GM12801 (cell line): ENCODE data around the gene MBP.

ENCODE experiments used
- TF ChIP-seq, protein P1 (sequence below): IDR thresholded peaks from one replicate; pipeline ENCODE4 v1.5.1; 2011; ENCODE audit warnings: control low read depth; ENCODE audit not compliant: insufficient read length; ENCODE audit errors: extremely low read depth

MBP gene

DNA sequence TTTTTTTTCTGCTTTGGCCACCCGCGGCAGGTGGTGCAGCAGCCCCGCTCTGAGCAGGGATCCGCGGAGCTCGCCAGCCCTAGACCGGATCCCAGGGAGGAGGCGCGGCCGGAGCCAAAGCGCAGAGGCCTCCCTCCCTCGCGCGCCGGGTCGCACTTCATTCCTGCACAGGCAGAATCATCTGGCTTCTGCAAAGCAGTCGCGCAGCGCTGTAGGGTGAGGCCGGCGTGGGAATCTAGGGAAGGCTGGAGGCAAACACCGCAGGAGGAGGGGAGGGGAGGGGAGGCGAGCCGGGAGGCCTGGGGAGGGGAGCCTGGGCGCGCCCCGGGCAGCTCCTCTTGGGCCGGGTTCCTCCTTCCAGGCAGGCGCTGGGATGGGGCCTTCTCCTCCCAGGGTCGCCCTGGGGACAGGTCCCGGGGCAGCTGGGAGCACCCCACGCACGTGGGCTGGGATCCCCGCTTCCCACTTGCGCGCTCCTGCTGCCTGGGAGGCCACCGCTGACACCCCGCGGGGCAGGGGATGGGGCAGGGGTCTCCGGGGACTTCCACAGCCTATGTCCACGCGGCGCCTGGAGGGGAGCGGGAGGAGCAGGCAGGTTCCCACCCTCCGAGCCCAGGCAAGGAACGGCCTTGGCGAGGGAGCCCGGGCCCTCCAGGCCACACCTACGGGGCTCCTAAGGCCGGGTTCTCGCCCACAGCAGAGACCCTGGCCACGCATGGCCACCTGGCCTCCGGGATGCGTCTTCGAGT lies 45.0 kb downstream of the MBP start:
- TF ChIP-seq, protein P1, sequence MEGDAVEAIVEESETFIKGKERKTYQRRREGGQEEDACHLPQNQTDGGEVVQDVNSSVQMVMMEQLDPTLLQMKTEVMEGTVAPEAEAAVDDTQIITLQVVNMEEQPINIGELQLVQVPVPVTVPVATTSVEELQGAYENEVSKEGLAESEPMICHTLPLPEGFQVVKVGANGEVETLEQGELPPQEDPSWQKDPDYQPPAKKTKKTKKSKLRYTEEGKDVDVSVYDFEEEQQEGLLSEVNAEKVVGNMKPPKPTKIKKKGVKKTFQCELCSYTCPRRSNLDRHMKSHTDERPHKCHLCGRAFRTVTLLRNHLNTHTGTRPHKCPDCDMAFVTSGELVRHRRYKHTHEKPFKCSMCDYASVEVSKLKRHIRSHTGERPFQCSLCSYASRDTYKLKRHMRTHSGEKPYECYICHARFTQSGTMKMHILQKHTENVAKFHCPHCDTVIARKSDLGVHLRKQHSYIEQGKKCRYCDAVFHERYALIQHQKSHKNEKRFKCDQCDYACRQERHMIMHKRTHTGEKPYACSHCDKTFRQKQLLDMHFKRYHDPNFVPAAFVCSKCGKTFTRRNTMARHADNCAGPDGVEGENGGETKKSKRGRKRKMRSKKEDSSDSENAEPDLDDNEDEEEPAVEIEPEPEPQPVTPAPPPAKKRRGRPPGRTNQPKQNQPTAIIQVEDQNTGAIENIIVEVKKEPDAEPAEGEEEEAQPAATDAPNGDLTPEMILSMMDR, result no peak

DNA sequence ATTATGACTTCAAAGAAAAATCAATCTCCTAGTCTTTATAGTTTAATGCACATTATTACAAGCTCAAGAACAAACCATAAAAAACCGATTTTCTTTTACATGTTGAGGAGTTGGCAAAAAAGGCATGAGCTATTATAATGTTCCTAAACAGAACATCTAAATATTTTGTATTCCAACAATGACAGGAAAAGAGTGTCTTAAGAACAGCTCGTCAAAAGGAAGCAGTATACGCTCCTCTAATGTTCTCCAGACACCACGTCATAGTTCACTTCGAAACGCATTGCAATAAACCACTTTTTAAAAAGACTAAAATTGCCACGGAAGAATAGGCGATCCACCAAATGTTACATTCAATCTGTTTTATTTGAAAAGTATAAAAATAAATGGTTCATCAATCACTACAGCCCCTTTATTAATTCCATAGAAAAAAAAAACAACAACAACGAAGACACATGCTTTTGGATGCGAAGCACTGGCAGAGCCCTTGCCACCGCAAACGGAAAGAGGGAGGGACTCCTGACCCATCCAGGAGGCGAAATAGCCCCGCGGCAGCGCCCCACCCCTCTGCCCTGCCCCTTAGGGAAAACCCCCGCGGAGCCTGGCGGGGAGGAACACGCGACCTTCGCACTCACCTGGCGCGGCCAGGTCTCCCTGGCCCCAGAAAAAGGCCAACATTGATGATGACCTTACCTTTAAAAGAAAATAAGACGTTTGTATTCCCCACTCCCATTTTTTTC lies 45.8 kb downstream of the MBP start:
- TF ChIP-seq, protein P1, result no peak

DNA sequence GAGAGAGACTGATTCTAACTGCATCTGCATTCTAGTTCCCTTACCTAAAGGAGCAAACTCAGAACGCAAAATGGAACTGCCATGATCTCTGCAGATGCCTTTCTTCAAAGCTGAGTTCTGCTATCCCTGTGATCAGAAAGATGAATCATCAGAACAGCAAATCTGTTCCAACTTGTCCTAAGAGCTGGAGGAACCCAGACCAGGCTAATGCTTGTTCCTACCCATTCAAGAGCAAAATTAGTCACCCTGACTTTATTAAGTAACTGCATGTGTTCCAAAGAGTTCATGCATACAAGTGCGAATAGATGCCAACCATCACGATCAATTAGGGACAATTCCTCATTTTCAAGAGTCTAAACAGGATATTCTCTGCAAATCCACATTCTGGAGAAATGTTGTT lies 46.5 kb downstream of the MBP start:
- TF ChIP-seq, protein P1, result no peak

DNA sequence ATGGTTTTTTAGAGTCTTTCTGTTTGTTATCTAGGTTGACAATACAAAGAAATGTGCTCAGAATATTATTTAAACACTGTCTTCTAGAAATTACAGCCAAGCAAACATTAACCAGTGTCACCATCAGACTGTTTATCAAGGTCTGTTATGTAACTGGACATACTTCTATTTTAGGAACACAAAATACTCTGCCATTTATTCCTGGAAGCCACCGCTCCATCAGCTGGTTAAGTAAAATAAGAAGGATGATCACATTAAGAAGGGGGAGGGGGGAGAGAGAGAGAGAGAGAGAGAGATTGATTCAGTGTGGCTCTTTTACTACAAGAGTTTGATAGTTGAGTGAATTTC lies 47.9 kb downstream of the MBP start:
- TF ChIP-seq, protein P1, result no peak

- TF ChIP-seq, protein P1, result no peak
These were observed 50.1 kb downstream of the MBP start for GRCh38 chr18:77082316-77082955.

DNA sequence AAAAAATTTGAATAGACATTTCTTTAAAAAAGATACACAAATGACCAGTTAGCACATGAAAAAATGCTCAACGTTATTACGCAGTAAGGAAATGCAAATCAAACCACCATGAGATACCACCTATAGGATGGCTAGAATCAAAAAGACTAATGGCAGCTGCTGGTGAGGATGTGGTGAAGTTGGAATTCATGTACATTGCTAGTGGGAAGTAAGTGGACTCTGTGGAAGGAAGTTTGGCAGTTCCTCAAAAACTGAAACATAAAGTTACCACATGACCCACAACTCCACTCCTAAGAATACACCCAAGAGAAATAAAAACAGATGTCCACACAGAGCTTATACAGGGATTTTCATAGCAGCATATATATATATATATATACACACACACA lies 51.2 kb downstream of the MBP start:
- TF ChIP-seq, protein P1, result no peak

DNA sequence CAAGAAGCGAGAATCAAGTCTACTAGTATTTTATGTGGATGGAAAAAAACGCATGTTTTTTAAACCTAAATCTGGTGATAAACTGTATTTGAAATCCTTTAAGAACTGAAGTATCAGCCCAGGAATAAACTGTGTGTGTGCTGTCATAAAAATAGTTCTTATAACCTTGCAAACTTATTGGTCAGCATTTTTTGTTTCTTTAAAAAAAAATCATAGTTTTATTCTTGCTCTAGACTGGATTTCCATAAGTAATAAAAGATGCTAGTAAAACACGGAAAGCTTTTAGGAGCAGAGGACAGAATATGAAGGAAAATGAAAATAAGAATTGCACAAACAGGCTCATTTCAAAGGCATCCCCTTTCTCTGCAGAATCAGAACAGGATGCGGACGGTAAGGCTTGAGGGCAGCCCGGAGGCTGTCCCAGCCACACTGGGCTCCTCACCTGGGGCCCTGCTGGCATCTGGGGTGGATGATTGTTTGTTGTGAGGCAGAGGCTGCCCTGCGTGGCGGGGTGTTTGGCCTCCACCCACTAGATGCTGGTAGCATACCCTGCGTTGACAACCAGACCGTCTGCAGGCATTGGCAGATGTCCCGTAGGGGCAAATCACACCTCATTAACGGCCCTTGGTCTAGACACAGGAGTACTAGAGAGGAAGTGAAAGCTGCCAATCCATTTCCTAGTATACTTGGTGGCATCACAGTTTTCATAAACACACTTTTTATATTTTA lies 52.5 kb downstream of the MBP start:
- TF ChIP-seq, protein P1, result no peak
